Activated T-cell treated with anti-CD3 and anti-CD28 coated beads, Interleukin-2, amount 50 U/mL, for 4 hours (primary cell): Measurements from ENCODE around the gene TNFRSF6B. TPM values are rescaled to one million over a fixed set of nuclear protein-coding genes. Genes with fewer than 3 reads are reported as not detected.

Source experiments
- ATAC-seq, 2 donors: fragments of 200-7000 bp; cut with Tn5 transposase; one replicate each; pipeline ENCODE4 v1.10.0; 2021
- DNase-seq: peaks from one replicate; pipeline ENCODE4 v3.0.0-alpha.2; 2020
- H3K27me3 Mint-ChIP-seq: one replicate; pipeline ENCODE4 v1.8.0; 2021; ENCODE audit warnings: low read depth, mixed read lengths
- H3K36me3 Mint-ChIP-seq: one replicate; pipeline ENCODE4 v1.8.0; 2022; ENCODE audit warnings: mixed read lengths; ENCODE audit not compliant: insufficient read depth
- H3K4me1 Mint-ChIP-seq: one replicate; pipeline ENCODE4 v1.8.0; 2021; ENCODE audit warnings: low read depth, mixed read lengths
- H3K4me3 Mint-ChIP-seq: one replicate; pipeline ENCODE4 v1.8.0; 2021; ENCODE audit warnings: mild to moderate bottlenecking, moderate library complexity, mixed read lengths
- H3K9me3 Mint-ChIP-seq: one replicate; pipeline ENCODE4 v1.8.0; 2021; ENCODE audit warnings: mixed read lengths
- total RNA-seq, 3 donors: library from RNA; stranded (reverse); gene quantifications; one replicate each; pipeline ENCODE4 v1.2.1, GENCODE V29; 2021

The TNFRSF6B gene
- total RNA-seq, 3 donors from 2014 or later, result 0.47 TPM; not detected in 2

DNA sequence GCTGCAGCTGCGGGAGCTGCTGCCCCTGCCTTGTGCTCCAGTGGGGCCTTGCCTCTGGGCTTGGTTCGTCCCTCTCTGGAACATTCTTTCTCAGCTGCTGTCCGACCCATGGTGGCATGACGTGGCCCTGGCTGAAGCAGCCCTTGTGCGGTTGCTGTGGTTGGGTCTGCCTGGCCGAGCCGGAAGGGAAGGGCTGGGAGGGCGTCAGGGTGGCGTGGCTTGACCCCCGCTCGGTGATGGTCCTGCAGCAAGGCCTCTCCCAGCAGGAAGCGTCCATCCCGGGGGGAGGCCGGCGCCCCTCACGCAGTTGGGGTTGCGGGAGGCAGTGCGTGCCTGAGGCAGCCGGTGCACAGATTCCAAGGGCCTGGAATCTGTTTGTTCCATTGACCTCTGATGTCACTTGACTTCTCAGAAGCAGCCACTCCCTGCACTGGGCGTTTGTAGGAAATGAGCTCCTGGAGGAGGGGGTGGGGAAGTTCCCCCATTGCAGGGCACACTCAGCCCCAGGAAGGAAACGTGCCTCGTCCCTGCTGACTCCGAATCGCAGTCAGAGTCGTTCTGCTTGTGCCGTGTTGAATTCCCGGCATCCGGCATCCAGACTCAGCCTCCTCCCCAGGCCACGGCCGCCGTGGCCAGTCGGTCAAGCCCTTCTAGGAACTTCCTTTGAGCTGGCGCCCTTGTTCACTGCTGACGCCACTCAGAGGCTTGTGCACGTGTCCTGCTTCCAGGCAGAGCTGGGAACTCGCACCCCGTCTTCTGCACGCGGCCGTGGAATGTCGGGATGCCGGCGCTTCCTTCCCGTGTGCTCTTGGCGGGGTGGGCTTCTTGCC lies 9.7 kb upstream of the TNFRSF6B start:
- ATAC-seq (peak; percentile 77 to 79), DNase-seq (peak; percentile 52)
- H3K4me3 Mint-ChIP-seq, result no peak overlapping the region

DNA sequence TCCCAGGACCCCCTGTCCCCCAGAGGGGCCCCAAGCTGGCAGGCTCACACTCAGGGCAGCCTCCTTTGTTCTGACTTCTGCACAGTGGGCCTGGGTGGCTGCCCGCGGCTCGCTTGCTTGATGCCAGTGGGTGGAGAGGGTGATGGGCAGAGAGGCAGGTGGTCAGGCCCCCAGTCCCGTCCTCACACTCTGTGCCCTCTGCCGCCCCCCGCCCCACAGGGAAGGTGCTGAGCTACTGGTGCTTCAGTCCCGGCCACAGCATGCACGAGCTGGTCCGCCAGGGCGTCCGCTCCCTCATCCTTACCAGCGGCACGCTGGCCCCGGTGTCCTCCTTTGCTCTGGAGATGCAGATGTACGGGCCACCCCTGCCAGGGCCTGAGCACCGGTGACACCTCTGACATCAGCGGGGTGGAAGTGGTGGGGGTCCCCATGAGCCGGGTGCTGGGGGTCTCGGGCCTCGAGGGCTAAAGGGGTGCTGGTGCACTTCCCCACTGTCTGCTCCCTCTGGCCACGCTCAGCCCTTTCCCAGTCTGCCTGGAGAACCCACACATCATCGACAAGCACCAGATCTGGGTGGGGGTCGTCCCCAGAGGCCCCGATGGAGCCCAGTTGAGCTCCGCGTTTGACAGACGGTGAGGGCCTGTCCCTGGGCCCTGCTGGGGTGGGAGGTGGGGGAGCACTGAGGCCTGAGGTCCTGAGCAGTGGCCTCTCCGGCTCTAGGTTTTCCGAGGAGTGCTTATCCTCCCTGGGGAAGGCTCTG lies 8.9 kb upstream of the TNFRSF6B start:
- Mint-ChIP-seq H3K27me3 (no peaks in the 10 kb centered on the region), H3K4me1 (peaks cover 14% of the 10 kb centered on the region), H3K36me3 (no peaks in the 10 kb centered on the region), H3K9me3 (no peaks in the 10 kb centered on the region), H3K4me3 (no peak overlapping the region)
- DNase-seq, result no peak
- ATAC-seq, result no peak

More for the DNA sequence above, 9.7 kb upstream of the TNFRSF6B start:
- H3K4me1 Mint-ChIP-seq, result peaks cover 14% of the 10 kb centered on the region
- no peaks in the 10 kb centered on the region for H3K9me3 Mint-ChIP-seq
- H3K36me3 Mint-ChIP-seq, result no peaks in the 10 kb centered on the region
- H3K27me3 Mint-ChIP-seq, result no peaks in the 10 kb centered on the region

DNA sequence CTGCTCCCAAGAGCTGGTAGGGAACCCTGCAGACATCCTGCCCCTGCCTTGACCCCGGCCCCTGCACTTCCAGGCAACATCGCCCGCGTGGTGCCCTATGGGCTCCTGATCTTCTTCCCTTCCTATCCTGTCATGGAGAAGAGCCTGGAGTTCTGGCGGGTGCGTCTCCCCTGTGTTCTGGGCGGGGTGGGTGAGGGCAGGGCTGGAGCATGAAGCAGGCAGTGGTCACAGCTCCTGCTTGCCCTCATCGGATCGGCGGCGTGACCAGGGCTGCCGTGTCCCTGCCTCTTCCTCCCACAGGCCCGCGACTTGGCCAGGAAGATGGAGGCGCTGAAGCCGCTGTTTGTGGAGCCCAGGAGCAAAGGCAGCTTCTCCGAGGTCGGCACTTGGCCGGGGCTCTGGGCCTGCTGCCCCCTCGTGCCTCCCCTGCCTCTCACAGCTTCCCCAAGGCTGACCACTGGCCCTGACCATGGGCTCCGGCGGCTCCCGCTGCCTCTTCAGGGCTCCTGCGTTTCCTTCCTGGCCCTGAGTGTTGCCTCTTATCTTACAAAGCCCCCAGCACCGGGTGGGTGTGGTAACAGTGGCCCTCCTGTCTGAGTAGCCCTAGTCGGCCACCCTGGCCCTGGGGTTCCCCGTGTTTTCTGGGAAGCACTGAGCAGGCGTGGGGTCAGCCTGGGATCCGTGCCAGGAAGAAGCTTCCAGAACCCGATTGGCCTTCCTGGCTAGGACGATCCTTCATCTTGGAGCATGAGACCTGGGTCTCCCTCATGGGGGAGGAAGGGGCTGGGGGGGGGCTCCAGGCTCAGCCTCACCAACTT lies 8.0 kb upstream of the TNFRSF6B start:
- DNase-seq, result no peak
- Mint-ChIP-seq H3K4me1 (peaks cover 14% of the 10 kb centered on the region), H3K27me3 (no peaks in the 10 kb centered on the region), H3K4me3 (no peak overlapping the region), H3K36me3 (no peaks in the 10 kb centered on the region), H3K9me3 (no peaks in the 10 kb centered on the region)
- no peak for ATAC-seq

DNA sequence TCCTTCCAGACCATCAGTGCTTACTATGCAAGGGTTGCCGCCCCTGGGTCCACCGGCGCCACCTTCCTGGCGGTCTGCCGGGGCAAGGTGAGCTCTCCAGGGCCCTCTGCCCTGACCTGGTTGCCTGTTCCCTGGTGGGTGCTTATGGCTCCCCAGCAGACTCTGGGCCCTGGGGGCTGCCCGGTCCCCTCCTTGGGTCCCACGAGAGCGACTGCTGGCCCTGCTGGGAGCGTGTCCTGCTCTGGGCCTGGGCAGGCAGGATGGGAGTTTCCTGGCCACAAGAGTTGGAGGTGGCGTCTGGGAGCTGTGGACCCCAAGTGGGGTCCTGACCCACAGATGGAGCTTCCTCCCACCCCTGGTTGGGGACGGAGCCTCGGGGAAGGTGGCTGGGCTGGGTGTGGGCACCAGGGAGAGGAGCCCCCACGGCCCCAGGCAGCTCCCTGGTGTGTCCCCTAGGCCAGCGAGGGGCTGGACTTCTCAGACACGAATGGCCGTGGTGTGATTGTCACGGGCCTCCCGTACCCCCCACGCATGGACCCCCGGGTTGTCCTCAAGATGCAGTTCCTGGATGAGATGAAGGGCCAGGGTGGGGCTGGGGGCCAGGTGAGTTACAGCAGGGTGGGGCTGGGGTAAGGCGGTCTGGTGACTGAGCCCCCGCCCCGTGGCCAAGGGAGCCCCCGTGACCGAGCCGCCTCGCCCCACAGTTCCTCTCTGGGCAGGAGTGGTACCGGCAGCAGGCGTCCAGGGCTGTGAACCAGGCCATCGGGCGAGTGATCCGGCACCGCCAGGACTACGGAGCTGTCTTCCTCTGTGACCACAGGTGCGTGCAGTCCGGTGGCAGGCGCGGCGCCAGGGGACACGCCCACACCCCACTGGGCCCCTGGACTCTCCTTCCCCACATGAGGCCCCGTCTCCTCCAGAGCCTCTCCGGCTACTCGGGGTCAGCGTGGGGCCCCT lies 7.1 kb upstream of the TNFRSF6B start:
- no peaks in the 10 kb centered on the region for H3K9me3 Mint-ChIP-seq
- no peak overlapping the region for H3K4me3 Mint-ChIP-seq
- H3K36me3 Mint-ChIP-seq, result peaks cover 2% of the 10 kb centered on the region
- no peak for DNase-seq
- peaks cover 9% of the 10 kb centered on the region for H3K4me1 Mint-ChIP-seq
- no peak for ATAC-seq
- H3K27me3 Mint-ChIP-seq, result no peaks in the 10 kb centered on the region

DNA sequence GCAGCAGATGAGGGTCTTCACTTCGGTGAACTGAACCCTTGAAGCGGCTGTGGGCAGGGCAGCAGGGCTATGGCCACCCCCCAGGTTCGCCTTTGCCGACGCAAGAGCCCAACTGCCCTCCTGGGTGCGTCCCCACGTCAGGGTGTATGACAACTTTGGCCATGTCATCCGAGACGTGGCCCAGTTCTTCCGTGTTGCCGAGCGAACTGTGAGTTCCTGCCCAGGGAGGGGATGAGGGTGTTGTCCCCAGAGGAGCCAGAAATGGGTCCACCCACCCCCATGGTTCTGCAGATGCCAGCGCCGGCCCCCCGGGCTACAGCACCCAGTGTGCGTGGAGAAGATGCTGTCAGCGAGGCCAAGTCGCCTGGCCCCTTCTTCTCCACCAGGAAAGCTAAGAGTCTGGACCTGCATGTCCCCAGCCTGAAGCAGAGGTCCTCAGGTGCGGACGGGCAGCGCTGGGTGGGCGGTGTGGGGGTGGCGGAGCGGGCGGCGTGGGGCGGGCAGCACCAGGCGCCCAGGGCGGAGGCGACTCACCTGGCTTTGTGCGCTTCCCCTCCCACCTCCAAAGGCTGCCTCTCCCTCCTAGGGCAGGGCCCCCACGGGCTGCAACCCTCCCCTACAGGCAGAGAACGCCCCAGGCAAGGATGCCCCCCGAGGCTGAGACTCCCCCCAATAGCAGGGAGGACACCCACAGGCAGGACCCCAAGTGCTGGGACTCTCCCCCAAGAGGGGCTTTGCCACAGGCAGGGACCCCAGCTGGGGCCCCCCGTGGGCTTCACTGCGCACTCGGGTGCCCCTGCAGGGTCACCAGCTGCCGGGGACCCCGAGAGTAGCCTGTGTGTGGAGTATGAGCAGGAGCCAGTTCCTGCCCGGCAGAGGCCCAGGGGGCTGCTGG lies 6.2 kb upstream of the TNFRSF6B start:
- no peak for ATAC-seq
- no peaks in the 10 kb centered on the region for H3K27me3 Mint-ChIP-seq
- no peak for DNase-seq
- H3K9me3 Mint-ChIP-seq, result no peaks in the 10 kb centered on the region
- H3K36me3 Mint-ChIP-seq, result peaks cover 2% of the 10 kb centered on the region
- no peak overlapping the region for H3K4me3 Mint-ChIP-seq
- H3K4me1 Mint-ChIP-seq, result peaks cover 9% of the 10 kb centered on the region

DNA sequence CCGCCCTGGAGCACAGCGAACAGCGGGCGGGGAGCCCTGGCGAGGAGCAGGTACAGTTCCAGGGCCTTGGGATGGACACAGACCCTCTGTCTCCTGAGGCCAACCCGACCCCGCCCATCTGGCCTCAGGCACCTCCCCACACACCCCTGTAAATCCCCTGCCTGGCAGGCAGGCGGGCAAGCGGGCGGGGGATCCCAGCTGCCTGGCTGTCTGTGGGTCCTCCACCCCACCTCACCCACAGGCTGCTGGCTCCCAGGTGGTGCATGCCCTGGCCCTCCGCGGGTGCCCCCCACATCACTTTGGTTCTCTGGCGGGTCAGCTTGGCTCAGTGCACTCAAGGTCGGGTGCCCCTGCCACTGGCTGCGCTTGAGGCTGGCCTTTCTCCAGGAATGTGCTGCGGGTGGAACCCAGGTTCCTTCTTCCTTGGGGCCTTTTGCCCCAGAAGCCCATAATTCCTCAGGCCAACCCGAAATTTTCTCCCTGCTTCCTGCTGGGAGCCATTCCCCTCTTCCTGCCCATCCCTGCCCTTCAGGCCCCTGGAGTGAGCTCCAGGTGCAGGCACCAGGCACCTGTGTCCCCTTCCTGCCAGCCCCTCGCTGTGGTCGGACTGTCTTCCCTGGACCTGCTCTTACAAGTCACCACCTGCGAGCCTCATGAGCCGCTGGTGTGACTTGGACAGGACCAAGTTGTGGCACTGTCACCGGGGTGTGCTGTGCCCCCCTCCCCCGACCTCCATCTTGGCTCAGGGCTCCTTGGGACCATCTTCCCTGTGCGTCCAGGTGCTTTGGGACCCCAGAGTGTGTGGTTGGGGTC lies 5.3 kb upstream of the TNFRSF6B start:
- Mint-ChIP-seq H3K4me1 (peaks cover 12% of the 10 kb centered on the region), H3K4me3 (no peak overlapping the region), H3K9me3 (no peaks in the 10 kb centered on the region), H3K36me3 (peaks cover 2% of the 10 kb centered on the region), H3K27me3 (no peaks in the 10 kb centered on the region)
- DNase-seq (no peak), ATAC-seq (no peak)

DNA sequence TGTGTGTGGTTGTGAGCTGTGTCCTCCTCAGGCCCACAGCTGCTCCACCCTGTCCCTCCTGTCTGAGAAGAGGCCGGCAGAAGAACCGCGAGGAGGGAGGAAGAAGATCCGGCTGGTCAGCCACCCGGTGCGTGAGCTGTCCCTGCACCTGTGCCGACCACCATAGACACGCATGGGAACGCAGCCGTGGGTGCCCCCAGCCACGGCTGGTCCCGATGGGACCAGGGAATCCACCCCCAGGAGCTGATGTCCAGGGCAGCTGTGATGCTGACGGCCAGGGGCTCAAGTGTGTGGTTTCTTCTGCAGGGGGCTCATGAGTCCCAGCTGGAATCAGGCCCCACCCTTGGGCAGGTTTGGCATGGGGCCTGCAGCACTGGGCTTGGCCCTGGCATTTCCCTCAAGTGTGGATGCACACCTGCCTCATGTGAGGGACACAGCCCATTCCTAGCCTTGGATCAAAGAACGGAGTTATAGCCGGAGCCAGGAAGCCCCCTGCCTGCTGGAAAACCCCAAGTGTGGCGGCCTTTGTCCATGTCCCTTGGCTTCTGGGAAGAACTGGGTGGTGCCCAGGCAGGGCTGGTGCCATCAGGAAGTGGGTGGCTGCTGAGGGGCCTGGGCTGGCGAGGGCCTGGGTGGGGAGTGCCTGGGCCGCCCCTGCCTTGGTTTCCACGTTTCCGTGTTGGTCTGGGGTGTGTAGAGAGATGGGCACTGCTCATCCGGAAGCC lies 4.6 kb upstream of the TNFRSF6B start:
- peaks cover 2% of the 10 kb centered on the region for H3K36me3 Mint-ChIP-seq
- no peak overlapping the region for H3K4me3 Mint-ChIP-seq
- no peak for DNase-seq
- no peaks in the 10 kb centered on the region for H3K27me3 Mint-ChIP-seq
- H3K4me1 Mint-ChIP-seq, result peaks cover 11% of the 10 kb centered on the region
- ATAC-seq, result no peak
- H3K9me3 Mint-ChIP-seq, result no peaks in the 10 kb centered on the region

DNA sequence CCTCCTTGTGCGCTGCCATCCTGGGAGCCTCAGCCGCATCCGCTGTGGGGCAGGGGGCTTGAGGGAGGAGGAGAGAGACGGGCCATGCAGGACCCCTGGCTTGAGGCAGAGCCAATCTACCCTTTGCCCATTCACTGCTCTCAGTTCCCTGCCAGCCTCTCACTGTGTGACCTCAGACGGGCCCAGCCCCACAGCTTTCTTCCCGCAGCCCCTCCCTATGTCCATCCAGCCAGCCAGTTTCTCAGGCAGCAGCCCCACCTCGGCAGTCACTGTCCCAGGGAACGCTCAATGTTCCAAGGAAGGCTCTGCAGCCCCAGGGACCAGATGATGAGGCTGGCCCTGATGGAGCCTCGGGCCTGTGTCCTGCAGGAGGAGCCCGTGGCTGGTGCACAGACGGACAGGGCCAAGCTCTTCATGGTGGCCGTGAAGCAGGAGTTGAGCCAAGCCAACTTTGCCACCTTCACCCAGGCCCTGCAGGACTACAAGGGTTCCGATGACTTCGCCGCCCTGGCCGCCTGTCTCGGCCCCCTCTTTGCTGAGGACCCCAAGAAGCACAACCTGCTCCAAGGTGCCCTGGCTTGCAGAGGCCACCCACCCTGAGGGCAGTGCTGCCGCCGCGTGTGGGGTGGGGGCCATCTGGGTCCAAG lies 3.9 kb upstream of the TNFRSF6B start:
- no peak for ATAC-seq
- Mint-ChIP-seq H3K27me3 (no peaks in the 10 kb centered on the region), H3K9me3 (no peaks in the 10 kb centered on the region), H3K4me3 (no peak overlapping the region), H3K4me1 (peaks cover 13% of the 10 kb centered on the region), H3K36me3 (peaks cover 2% of the 10 kb centered on the region)
- no peak for DNase-seq

DNA sequence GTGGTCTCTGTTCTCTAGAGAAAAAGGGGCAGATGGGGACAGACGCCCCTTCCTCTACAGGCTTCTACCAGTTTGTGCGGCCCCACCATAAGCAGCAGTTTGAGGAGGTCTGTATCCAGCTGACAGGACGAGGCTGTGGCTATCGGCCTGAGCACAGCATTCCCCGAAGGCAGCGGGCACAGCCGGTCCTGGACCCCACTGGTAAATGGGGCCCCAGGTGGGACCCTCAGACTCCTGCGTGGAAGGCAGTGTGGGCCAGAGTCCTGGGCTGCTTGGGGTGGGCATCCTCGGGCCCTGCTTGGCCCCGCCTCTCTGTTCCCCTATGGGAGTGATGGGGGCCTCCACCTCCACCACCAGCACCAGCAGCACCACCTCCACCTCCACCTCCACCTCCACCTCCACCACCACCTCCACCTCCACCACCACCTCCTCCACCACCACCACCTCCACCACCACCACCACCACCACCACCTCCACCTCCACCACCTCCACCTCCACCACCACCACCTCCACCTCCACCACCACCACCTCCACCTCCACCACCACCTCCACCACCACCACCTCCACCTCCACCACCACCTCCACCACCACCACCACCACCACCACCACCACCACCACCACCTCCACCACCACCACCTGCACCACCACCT lies 3.2 kb upstream of the TNFRSF6B start:
- H3K9me3 Mint-ChIP-seq, result no peaks in the 10 kb centered on the region
- no peaks in the 10 kb centered on the region for H3K27me3 Mint-ChIP-seq
- peaks cover 2% of the 10 kb centered on the region for H3K36me3 Mint-ChIP-seq
- DNase-seq (no peak), ATAC-seq (no peak)
- peaks cover 16% of the 10 kb centered on the region for H3K4me1 Mint-ChIP-seq
- no peak overlapping the region for H3K4me3 Mint-ChIP-seq

DNA sequence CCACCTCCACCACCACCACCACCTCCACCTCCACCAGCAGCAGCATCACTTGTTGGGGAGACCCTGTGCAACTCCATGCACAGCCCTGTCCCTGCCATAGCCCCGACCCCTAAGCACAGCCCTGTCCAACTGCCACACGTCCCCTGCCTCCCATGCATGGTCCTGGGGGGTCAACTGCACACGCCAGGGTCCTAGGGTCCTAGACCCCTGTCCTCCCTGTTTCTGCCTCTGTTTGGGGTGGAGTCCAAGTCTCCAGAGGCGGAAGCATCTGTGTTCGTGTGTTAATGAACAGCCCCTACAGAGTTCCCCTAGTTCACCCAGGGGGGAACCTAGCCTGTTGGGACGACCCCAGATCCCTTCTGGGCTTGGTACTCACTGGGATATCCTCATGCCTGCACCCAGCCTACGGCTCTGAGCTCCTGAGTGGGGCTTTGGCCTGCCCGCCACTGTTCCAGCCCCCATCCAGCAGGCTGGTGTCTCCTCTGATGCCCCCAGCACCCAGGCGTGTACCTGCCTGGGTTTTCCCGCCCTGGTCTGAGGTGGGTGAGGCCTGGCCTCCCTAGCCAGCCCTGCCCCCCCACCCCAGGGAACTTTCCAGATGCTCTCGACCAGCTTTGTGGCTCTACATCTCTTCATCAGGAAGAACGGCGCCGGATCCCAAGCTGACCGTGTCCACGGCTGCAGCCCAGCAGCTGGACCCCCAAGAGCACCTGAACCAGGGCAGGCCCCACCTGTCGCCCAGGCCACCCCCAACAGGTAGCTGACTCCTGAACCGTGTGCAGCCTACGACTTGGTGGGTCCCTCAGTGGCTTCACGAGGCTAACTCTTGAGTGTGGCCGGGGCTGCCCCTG lies 2.5 kb upstream of the TNFRSF6B start:
- Mint-ChIP-seq H3K9me3 (no peaks in the 10 kb centered on the region), H3K27me3 (no peaks in the 10 kb centered on the region), H3K36me3 (peaks cover 2% of the 10 kb centered on the region), H3K4me1 (peaks cover 16% of the 10 kb centered on the region), H3K4me3 (no peak overlapping the region)
- ATAC-seq (no peak), DNase-seq (no peak)
